Measurements from ENCODE around the gene GDI1. TPM values are rescaled to one million over a fixed set of nuclear protein-coding genes. Genes with fewer than 3 reads are reported as not detected.

Gene GDI1
- total and polyA plus RNA-seq, 9 of the 15 experiments (the other 6 are each of a cell fraction or from before 2014, with no cell fraction given) = 0.97 to 82.6 (median 37.5) TPM

GRCh38 chrX:154486396-154487207, 49.6 kb downstream of the GDI1 start, which contains the start of gene UBL4A (continued):
- peak; percentile 27 to 63; a peak in 3 of 4 replicates for TF ChIP-seq MAZ (CRISPR knock-in tag; conservative IDR thresholded peaks at IDR 0.05 in 1 of 2, IDR thresholded peaks at IDR 0.05 in 1 of 2)
- 0 out of 2 replicates have a peak, but pooled peaks have one; percentile 33 for TF ChIP-seq ZNF589 (CRISPR knock-in tag; IDR thresholded peaks at IDR 0.05; ENCODE audit: low read depth)
- TF ChIP-seq EP400 (IDR thresholded peaks at IDR 0.05) = no peak
- no peak for TF ChIP-seq ARID1B (IDR thresholded peaks at IDR 0.05)
- TF ChIP-seq PREB (CRISPR knock-in tag; IDR thresholded peaks at IDR 0.05) = no peak
- peak; percentile 5; the same call in 1 of the 2 replicates for TF ChIP-seq TEAD4 (IDR thresholded peaks at IDR 0.05; ENCODE audit: low read length)
- TF ChIP-seq TEAD4 (CRISPR knock-in tag; IDR thresholded peaks at IDR 0.05; ENCODE audit: borderline replicate concordance) = no peak
- no peak for TF ChIP-seq PTTG1 (tag; IDR thresholded peaks at IDR 0.05; ENCODE audit: low read depth)
- TF ChIP-seq ZNF124 (CRISPR knock-in tag; IDR thresholded peaks at IDR 0.05) = no peak
- TF ChIP-seq ZBTB5 (IDR thresholded peaks at IDR 0.05) = no peak
- no peak for TF ChIP-seq XRCC5 (IDR thresholded peaks at IDR 0.05; ENCODE audit: low read depth, low read length)
- TF ChIP-seq CREB5 (CRISPR knock-in tag; IDR thresholded peaks at IDR 0.05) = no peak
- no peak for TF ChIP-seq PRMT5 (CRISPR knock-in tag; IDR thresholded peaks at IDR 0.05)
- no peak for TF ChIP-seq ZBTB17 (CRISPR knock-in tag; IDR thresholded peaks at IDR 0.05)
- TF ChIP-seq ZBTB8A (IDR thresholded peaks at IDR 0.05; ENCODE audit: partially characterized antibody) = no peak
- TF ChIP-seq ZNF280B (CRISPR knock-in tag; IDR thresholded peaks at IDR 0.05) = no peak
- no peak for TF ChIP-seq DNMT1 (IDR thresholded peaks at IDR 0.05)
- no peak for TF ChIP-seq SETDB1 (IDR thresholded peaks at IDR 0.05; ENCODE audit: low read length)
- no peak for TF ChIP-seq MITF (IDR thresholded peaks at IDR 0.05)
